Left forelimb (tissue), 1 donor: ENCODE results near the gene IL10RB.
"Not testable (repeated sequence)": the region's sequence is repeated elsewhere in the genome, so short reads cannot be mapped to it uniquely, and the experiment has no call there.

Experiments used
- DNase-seq: peaks from one replicate; pipeline ENCODE4 v3.0.0-alpha.2; 2018; ENCODE audit warnings: low spot score

IL10RB gene

GRCh38 chr21:33241846-33242245 is 24.3 kb upstream of the IL10RB start:
- no peak for DNase-seq

- not testable (repeated sequence) for DNase-seq
These were observed 23.3 kb upstream of the IL10RB start for GRCh38 chr21:33242846-33243245.

- DNase-seq, result no peak
These were observed 21.9 kb upstream of the IL10RB start for GRCh38 chr21:33244082-33244778.

- DNase-seq, result no peak
These were observed 21.4 kb upstream of the IL10RB start for GRCh38 chr21:33244779-33245105.

GRCh38 chr21:33245289-33245918 is 20.8 kb upstream of the IL10RB start:
- DNase-seq, result no peak

GRCh38 chr21:33246506-33246905 is 19.7 kb upstream of the IL10RB start:
- no peak for DNase-seq

- no peak for DNase-seq
These were observed 19.2 kb upstream of the IL10RB start for GRCh38 chr21:33246963-33247362.

GRCh38 chr21:33247599-33247998 is 18.6 kb upstream of the IL10RB start:
- DNase-seq, result no peak

- DNase-seq, result no peak
These were observed 16.7 kb upstream of the IL10RB start for GRCh38 chr21:33249331-33250002.

- no peak for DNase-seq
These were observed 15.0 kb upstream of the IL10RB start for GRCh38 chr21:33251119-33251518.

- DNase-seq, result not testable (repeated sequence)
These were observed 12.8 kb upstream of the IL10RB start for GRCh38 chr21:33253382-33253781.

- DNase-seq, result no peak
These were observed 11.4 kb upstream of the IL10RB start for GRCh38 chr21:33254766-33255165.

- DNase-seq, result no peak
These were observed 10.8 kb upstream of the IL10RB start for GRCh38 chr21:33255404-33255803.

GRCh38 chr21:33256019-33256418 is 10.1 kb upstream of the IL10RB start:
- no peak for DNase-seq

GRCh38 chr21:33257094-33257803 is 8.9 kb upstream of the IL10RB start:
- no peak for DNase-seq

- no peak for DNase-seq
These were observed 7.7 kb upstream of the IL10RB start for GRCh38 chr21:33258475-33258874.

- no peak for DNase-seq
These were observed 6.7 kb upstream of the IL10RB start for GRCh38 chr21:33259428-33259827.

GRCh38 chr21:33259995-33260394 is 6.2 kb upstream of the IL10RB start:
- no peak for DNase-seq

- no peak for DNase-seq
These were observed 4.5 kb upstream of the IL10RB start for GRCh38 chr21:33261635-33262034.

GRCh38 chr21:33262921-33263320 is 3.2 kb upstream of the IL10RB start:
- DNase-seq, result no peak

GRCh38 chr21:33264561-33264960 is 1.6 kb upstream of the IL10RB start:
- no peak for DNase-seq

GRCh38 chr21:33265664-33266049 is 510 bp upstream of the IL10RB start:
- DNase-seq, result no peak

- DNase-seq, result no peak
These were observed 595 bp downstream of the IL10RB start for GRCh38 chr21:33266789-33267135.
